H1 (cell line): ENCODE results near the gene TMTC2. TPM values are rescaled to one million over a fixed set of nuclear protein-coding genes. Genes with fewer than 3 reads are reported as not detected.

Experiments used
- CTCF ChIA-PET: fragments of 300-600 bp; sonication (Branson Sonifier 250); formaldehyde crosslinking; loops from one replicate; lab custom pipeline; 2021; ENCODE audit not compliant: partially characterized antibody; lab: Charles Lee
- POLR2A ChIA-PET: fragments of 300-600 bp; sonication (Branson Sonifier 250); formaldehyde crosslinking; loops from one replicate; lab custom pipeline; 2021; ENCODE audit warnings: inconsistent platforms; ENCODE audit not compliant: partially characterized antibody; lab: Charles Lee
- DNase-seq, 2 experiments: peaks; one replicate each; pipeline versions ENCODE4 v3.0.0 to v3.0.0-alpha.2; 2010 to 2022; ENCODE audit warnings: low spot score in 2 of 2, low read depth in 1 of 2, mixed read lengths in 1 of 2
- FAIRE-seq: peaks from 2 replicates; lab custom pipeline; 2011; peaks lifted over from hg19 to GRCh38; lab: Jason Lieb, UNC
- H2AFZ ChIP-seq: 2 replicates; pipeline ENCODE4 v1.8.1; 2012; ENCODE audit warnings: low read length, inconsistent platforms
- H2AK5ac ChIP-seq: 2 replicates; pipeline ENCODE4 v1.6.1; 2013; ENCODE audit warnings: low read depth, low read length
- H2BK120ac ChIP-seq: replicated peaks from 2 replicates; pipeline ENCODE3; 2013; ENCODE audit warnings: low read depth, low read length, inconsistent platforms
- H2BK12ac ChIP-seq: 2 replicates; pipeline ENCODE4 v1.6.1; 2013; ENCODE audit warnings: low read depth, low read length
- H2BK15ac ChIP-seq: 2 replicates; pipeline ENCODE4 v1.6.1; 2013; ENCODE audit warnings: low read length
- H2BK20ac ChIP-seq: 2 replicates; pipeline ENCODE4 v1.6.1; 2013; ENCODE audit warnings: low read length
- H2BK5ac ChIP-seq: 2 replicates; pipeline ENCODE4 v1.6.1; 2013; ENCODE audit warnings: low read depth, low read length
- H3K14ac ChIP-seq: 2 replicates; pipeline ENCODE4 v1.6.1; 2013; ENCODE audit warnings: inconsistent platforms; ENCODE audit not compliant: insufficient read length
- H3K18ac ChIP-seq: 2 replicates; pipeline ENCODE4 v1.6.1; 2013; ENCODE audit warnings: low read length; ENCODE audit errors: extremely low read depth
- H3K23ac ChIP-seq: 2 replicates; pipeline ENCODE4 v1.6.1; 2013; ENCODE audit warnings: inconsistent platforms; ENCODE audit not compliant: insufficient read length
- H3K23me2 ChIP-seq: 2 replicates; pipeline ENCODE4 v1.6.1; 2013; ENCODE audit warnings: low read depth, low read length
- H3K27ac ChIP-seq: 2 replicates; pipeline ENCODE4 v1.6.1; 2011; ENCODE audit warnings: low read depth, low read length, inconsistent platforms
- H3K27me3 ChIP-seq, 4 experiments: replicated peaks in 1 of 4; 1 replicate in 1 of 4; 2 replicates in 3 of 4; pipeline versions ENCODE4 v1.6.1 to v1.8.1; 2011 to 2013; ENCODE audit warnings: low read length in 3 of 4, mild to moderate bottlenecking in 3 of 4, inconsistent platforms in 2 of 4, mixed read lengths in 2 of 4, moderate library complexity in 1 of 4; ENCODE audit not compliant: control insufficient read depth in 3 of 4, insufficient read depth in 3 of 4; ENCODE audit errors: extremely low read depth in 1 of 4
- H3K36me3 ChIP-seq, 4 experiments: 2 replicates each; pipeline versions ENCODE4 v1.6.1 to v1.8.1; 2011 to 2013; ENCODE audit warnings: mild to moderate bottlenecking in 4 of 4, low read length in 3 of 4, moderate library complexity in 2 of 4, control low read depth in 1 of 4, inconsistent platforms in 1 of 4; ENCODE audit not compliant: insufficient read depth in 4 of 4, control insufficient read depth in 2 of 4
- H3K4ac ChIP-seq: replicated peaks from 2 replicates; pipeline ENCODE3; 2013; ENCODE audit warnings: low read length, low read depth, mixed read lengths, inconsistent platforms; ENCODE audit not compliant: insufficient read length
- H3K4me1 ChIP-seq, 4 experiments: replicated peaks in 1 of 4; 1 replicate in 1 of 4; 2 replicates in 3 of 4; pipeline versions ENCODE4 v1.6.1 to v1.8.1; 2011 to 2013; ENCODE audit warnings: low read length in 3 of 4, inconsistent platforms in 2 of 4, mixed read lengths in 1 of 4; ENCODE audit not compliant: insufficient read depth in 4 of 4, control insufficient read depth in 3 of 4
- H3K4me2 ChIP-seq, 2 experiments: 2 replicates each; pipeline versions ENCODE4 v1.6.1 to v1.8.1; 2011 to 2013; ENCODE audit warnings: low read depth in 2 of 2, low read length in 2 of 2, control low read depth in 1 of 2, inconsistent platforms in 1 of 2, mild to moderate bottlenecking in 1 of 2; ENCODE audit not compliant: insufficient read depth in 1 of 2
- H3K4me3 ChIP-seq, 4 experiments: fragments of 200-600, 300-600 bp in 1 of 4; sonication (generic), shearing (Covaris generic), sonication (Bioruptor Twin) in 1 of 4; 2 replicates each; pipeline versions ENCODE4 v1.5.1 to v1.8.1; 2011 to 2016; ENCODE audit warnings: low read length in 4 of 4, low read depth in 3 of 4, control low read depth in 2 of 4, inconsistent platforms in 2 of 4, mild to moderate bottlenecking in 2 of 4, mixed read lengths in 1 of 4, moderate library complexity in 1 of 4; ENCODE audit not compliant: insufficient read depth in 2 of 4; ENCODE audit errors: extremely low read depth in 1 of 4
- H3K56ac ChIP-seq: replicated peaks from 2 replicates; pipeline ENCODE3; 2013; ENCODE audit warnings: low read depth, mild to moderate bottlenecking, mixed read lengths, low read length, inconsistent platforms; ENCODE audit not compliant: insufficient read length
- H3K79me1 ChIP-seq: 2 replicates; pipeline ENCODE4 v1.6.1; 2013; ENCODE audit warnings: low read depth, low read length, control low read depth
- H3K79me2 ChIP-seq, 2 experiments: 2 replicates each; pipeline versions ENCODE4 v1.6.1 to v1.8.1; 2012 to 2013; ENCODE audit warnings: low read length in 2 of 2, mild to moderate bottlenecking in 2 of 2, inconsistent platforms in 1 of 2; ENCODE audit not compliant: insufficient read depth in 2 of 2, control insufficient read depth in 1 of 2
- H3K9ac ChIP-seq, 4 experiments: replicated peaks in 1 of 4; 1 replicate in 1 of 4; 2 replicates in 3 of 4; pipeline versions ENCODE4 v1.6.1 to v1.8.1; 2011 to 2013; ENCODE audit warnings: low read depth in 3 of 4, low read length in 3 of 4, control low read depth in 2 of 4, mild to moderate bottlenecking in 2 of 4, moderate library complexity in 2 of 4, inconsistent platforms in 1 of 4; ENCODE audit errors: extremely low read depth in 1 of 4
- H3K9me3 ChIP-seq, 2 experiments: 2 replicates each; pipeline versions ENCODE4 v1.6.1 to v1.8.1; 2012 to 2013; ENCODE audit warnings: mild to moderate bottlenecking in 2 of 2, moderate library complexity in 2 of 2, control low read depth in 1 of 2, inconsistent platforms in 1 of 2, low read depth in 1 of 2, low read length in 1 of 2, mixed read lengths in 1 of 2; ENCODE audit not compliant: insufficient read depth in 2 of 2
- H4K20me1 ChIP-seq, 2 experiments: replicated peaks in 1 of 2; 2 replicates each; pipeline versions ENCODE3 to v1.8.1; 2011 to 2013; ENCODE audit warnings: inconsistent platforms in 2 of 2, low read length in 2 of 2, mild to moderate bottlenecking in 1 of 2; ENCODE audit not compliant: insufficient read depth in 2 of 2, control insufficient read depth in 1 of 2
- H4K5ac ChIP-seq: 2 replicates; pipeline ENCODE4 v1.6.1; 2013; ENCODE audit warnings: low read length, low read depth, mixed read lengths, inconsistent platforms; ENCODE audit not compliant: insufficient read length
- H4K8ac ChIP-seq: 2 replicates; pipeline ENCODE4 v1.8.0; 2013; ENCODE audit warnings: mild to moderate bottlenecking, moderate library complexity, low read length, inconsistent platforms; ENCODE audit not compliant: insufficient read depth; ENCODE audit errors: extremely low read depth
- H4K91ac ChIP-seq: replicated peaks from 2 replicates; pipeline ENCODE3; 2013; ENCODE audit warnings: low read length, mixed read lengths, inconsistent platforms; ENCODE audit not compliant: insufficient read length
- CEBPB ChIP-seq: IDR thresholded peaks from 2 replicates; pipeline ENCODE4 v1.6.1; 2012; ENCODE audit warnings: low read depth, low read length
- CHD1 ChIP-seq: IDR thresholded peaks from 2 replicates; pipeline ENCODE4 v1.6.1; 2012; ENCODE audit warnings: low read depth, low read length, improper control_type of control experiment
- EZH2 ChIP-seq: fragments of 200-600 bp; sonication (generic); IDR thresholded peaks from 2 replicates; pipeline ENCODE4 v1.7.1; 2012; ENCODE audit warnings: low read depth, mild to moderate bottlenecking, moderate library complexity, low read length, inconsistent platforms; ENCODE audit not compliant: severe bottlenecking
- JUN ChIP-seq: IDR thresholded peaks from 2 replicates; pipeline ENCODE4 v1.6.1; 2011; ENCODE audit warnings: low read depth, mild to moderate bottlenecking, improper control_type of control experiment, low read length
- JUND ChIP-seq: IDR thresholded peaks from 2 replicates; pipeline ENCODE4 v1.6.1; 2011; ENCODE audit warnings: mild to moderate bottlenecking, improper control_type of control experiment, low read length
- POLR2AphosphoS5 ChIP-seq: IDR thresholded peaks from 2 replicates; pipeline ENCODE4 v1.6.1; 2011; ENCODE audit warnings: low read depth, low read length
- RAD21 ChIP-seq, 2 experiments: IDR thresholded peaks in 1 of 2; conservative IDR thresholded peaks in 1 of 2; 2 replicates each; pipeline ENCODE4 v1.6.1; 2011; ENCODE audit warnings: low read depth in 2 of 2, low read length in 2 of 2, improper control_type of control experiment in 1 of 2, inconsistent platforms in 1 of 2, mild to moderate bottlenecking in 1 of 2, moderate library complexity in 1 of 2
- SIRT6 ChIP-seq: IDR thresholded peaks from one replicate; pipeline ENCODE4 v1.7.1; 2012; ENCODE audit warnings: low read length, inconsistent platforms
- SP2 ChIP-seq: IDR thresholded peaks from 2 replicates; pipeline ENCODE4 v1.6.1; 2012; ENCODE audit warnings: mild to moderate bottlenecking, low read length, inconsistent platforms
- ZNF274 ChIP-seq: IDR thresholded peaks from 2 replicates; pipeline ENCODE4 v1.7.0; 2012; ENCODE audit warnings: low read length, borderline replicate concordance; ENCODE audit errors: extremely low read depth
- WGBS, 2 experiments: shearing (Covaris generic) in 1 of 2; methylation state at CpG; one replicate each; pipeline versions ENCODE4 v1.1.6 to v1.1.7; 2013 to 2015; ENCODE audit warnings: low lambda C conversion rate in 2 of 2, mixed read lengths in 2 of 2, inconsistent platforms in 1 of 2, low coverage in 1 of 2, missing lambda C conversion rate in 1 of 2; ENCODE audit not compliant: insufficient replicate concordance in 2 of 2, insufficient coverage in 1 of 2, insufficient read length in 1 of 2; ENCODE audit errors: extremely low coverage in 1 of 2, missing lambda C conversion rate in 1 of 2; 5-methylcytosine and 5-hydroxymethylcytosine counted together
- polyA plus RNA-seq, 7 experiments: library from polyadenylated mRNA; depleted of rRNA in 3 of 7; stranded (reverse) in 5 of 7; unstranded in 2 of 7; fragments of >200 nt in 5 of 7; fragments of 200-250 nt in 2 of 7; gene quantifications; 1 replicate in 5 of 7; 2 replicates in 1 of 7; 4 replicates in 1 of 7; pipeline versions ENCODE4 v1.2.1 to v1.2.3, GENCODE V29; 2011 to 2013; ENCODE audit warnings: missing spikeins in 2 of 7, mixed read lengths in 2 of 7
- total RNA-seq: library from RNA; stranded (reverse); fragmentation: NEBNext Ultra II Directional; extraction: Animal tissue kit (Norgen Biotek cat#: 25700); gene quantifications from 2 replicates; pipeline ENCODE4 v1.2.1, GENCODE V29; 2021

Gene TMTC2
- total and polyA plus RNA-seq, 2 of the 8 experiments (the other 6 are each of a cell fraction or from before 2014, with no cell fraction given) = 2.3 to 3.9 TPM

DNA sequence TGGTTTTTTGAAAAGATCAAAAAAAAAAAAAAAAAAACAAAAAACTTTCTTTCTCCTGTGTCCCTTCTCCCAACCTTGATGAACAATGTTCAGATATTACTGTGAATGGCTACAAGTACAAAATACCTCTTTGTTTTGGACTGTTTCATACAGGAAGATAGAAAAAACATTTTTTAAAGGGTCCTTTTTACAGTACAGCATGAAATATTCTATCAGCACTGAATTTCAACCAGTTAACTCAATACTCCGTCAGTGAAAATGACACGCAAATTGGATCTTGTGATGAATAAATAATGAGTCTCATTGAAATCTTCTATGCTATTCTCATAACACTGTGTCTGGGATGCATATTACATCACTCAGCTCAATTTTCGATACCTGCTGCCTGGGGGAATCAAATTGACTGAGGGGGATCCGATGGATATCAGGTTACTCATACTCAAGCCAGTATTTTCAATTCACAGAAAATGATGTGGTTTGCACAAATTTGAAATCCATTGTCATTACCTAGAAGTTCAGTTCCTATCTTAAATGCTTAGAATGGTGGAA is 179.6 kb downstream of the TMTC2 start:
- Histone ChIP-seq H4K20me1 (no peaks in the 10 kb centered on the region), H3K9me3 (no peaks in the 10 kb centered on the region), H3K23ac (no peak overlapping the region), H2BK20ac (no peak overlapping the region), H4K5ac (no peak overlapping the region), H2AK5ac (no peak overlapping the region), H3K4me1 (peaks cover 0 to 13% (median 5%) of the 10 kb centered on the region in 4 experiments; a peak in 4 of 7 replicates), H3K4me3 (no peak overlapping the region), H3K4ac (no peak overlapping the region), H2BK15ac (no peak overlapping the region), H3K79me2 (no peaks in the 10 kb centered on the region), H3K27me3 (no peaks in the 10 kb centered on the region), H2AFZ (no peak overlapping the region), H3K27ac (no peak overlapping the region), H2BK5ac (no peak overlapping the region), H4K8ac (no peak overlapping the region), H2BK120ac (no peak overlapping the region), H2BK12ac (no peak overlapping the region), H3K4me2 (no peak overlapping the region), H3K56ac (no peak overlapping the region), H4K91ac (no peak overlapping the region), H3K14ac (no peak overlapping the region), H3K18ac (no peak overlapping the region), H3K9ac (no peak overlapping the region), H3K36me3 (no peaks in the 10 kb centered on the region), H3K79me1 (no peaks in the 10 kb centered on the region), H3K23me2 (no peaks in the 10 kb centered on the region)
- ChIA-PET CTCF (interaction anchor here (0.6 kb wide), 1 partner anchor 1587 kb away, joined by 3 read pairs; no protein-coding TSS in a partner anchor), POLR2A (no interaction called here)
- 90% methylated on average over 4 of the region's 4 CpGs; no CpG with 5 or more reads in 1 of the 2 experiments for WGBS, 2 experiments
- DNase-seq (no peak), FAIRE-seq (no peak)
- TF ChIP-seq CEBPB = no peak
- TF ChIP-seq ZNF274 = no peak
- TF ChIP-seq SP2 = no peak
- no peak for TF ChIP-seq POLR2AphosphoS5
- no peak for TF ChIP-seq CHD1
- TF ChIP-seq SIRT6 = no peak
- no peak for TF ChIP-seq RAD21 (IDR thresholded peaks at IDR 0.05 in 1 of 2, conservative IDR thresholded peaks at IDR 0.05 in 1 of 2; ENCODE audit: low read depth in 2 of 2, low read length in 2 of 2)
- TF ChIP-seq JUND = no peak
- TF ChIP-seq EZH2 = no peak
- TF ChIP-seq JUN = no peak
